Uterus (tissue), 4 donors: ENCODE measurements around the gene NDUFS7. TPM values are rescaled to one million over a fixed set of nuclear protein-coding genes. Genes with fewer than 3 reads are reported as not detected.

Source experiments
- DNase-seq, 2 donors: peaks; one replicate each; pipeline ENCODE4 v3.0.0-alpha.2; 2019 to 2020
- H3K27ac ChIP-seq, 2 donors: fragments of 200-600 bp; sonication (generic); 1 replicate in 1 of 2; 2 replicates in 1 of 2; pipeline ENCODE4 v1.5.1; 2016 to 2018
- H3K27me3 ChIP-seq, 2 donors: fragments of 200-600 bp; sonication (generic); one replicate each; pipeline ENCODE4 v1.5.1; 2018 to 2019; ENCODE audit warnings: control low read depth in 1 of 2
- H3K36me3 ChIP-seq, 2 donors: fragments of 200-600 bp; sonication (generic); one replicate each; pipeline ENCODE4 v1.5.1; 2019; ENCODE audit warnings: control low read depth in 1 of 2
- H3K4me1 ChIP-seq, 2 donors: fragments of 200-600 bp; sonication (generic); one replicate each; pipeline ENCODE4 v1.5.1; 2018 to 2019; ENCODE audit warnings: control low read depth in 1 of 2
- H3K4me3 ChIP-seq, 2 donors: fragments of 200-600 bp; sonication (generic); 1 replicate in 1 of 2; 2 replicates in 1 of 2; pipeline ENCODE4 v1.5.1; 2018 to 2019; ENCODE audit warnings: mild to moderate bottlenecking in 1 of 2
- H3K9me3 ChIP-seq, 2 donors: fragments of 200-600 bp; sonication (generic); one replicate each; pipeline ENCODE4 v1.5.1; 2019; ENCODE audit warnings: control low read depth in 1 of 2
- POLR2A ChIP-seq, 2 donors: fragments of 450-650 bp; IDR thresholded peaks; one replicate each; pipeline ENCODE4 v1.6.1; 2016; ENCODE audit warnings: antibody characterized with exemption in 2 of 2, mild to moderate bottlenecking in 1 of 2, moderate library complexity in 1 of 2
- intact Hi-C: fragments of 100-400 bp; cut with DNase I; formaldehyde crosslinking; loops from one replicate; pipeline ENCODE4 v1.15.1; 2023; ENCODE audit warnings: low total_unique reads
- total RNA-seq, 4 donors: library from RNA; depleted of rRNA in 3 of 4; stranded (reverse); fragments of >200 nt in 3 of 4; gene quantifications; one replicate each; pipeline versions ENCODE4 v1.1.0 to v1.2.4, GENCODE V29; 2014 to 2023
- TF ChIP-seq, protein P1 (sequence below), 4 experiments: fragments of 200-600 bp in 2 of 4; fragments of 450-650 bp in 2 of 4; sonication (generic) in 2 of 4; IDR thresholded peaks; one replicate each; pipeline ENCODE4 v1.5.1; 2016 to 2019; ENCODE audit warnings: antibody characterized with exemption in 4 of 4, mild to moderate bottlenecking in 2 of 4, moderate library complexity in 1 of 4
- donor health status: DM: yes; HTN: yes; CAD: no.

NDUFS7 gene
- total RNA-seq, 4 donors from 2014 or later = 39.2 to 65.5 (median 42.1) TPM

DNA sequence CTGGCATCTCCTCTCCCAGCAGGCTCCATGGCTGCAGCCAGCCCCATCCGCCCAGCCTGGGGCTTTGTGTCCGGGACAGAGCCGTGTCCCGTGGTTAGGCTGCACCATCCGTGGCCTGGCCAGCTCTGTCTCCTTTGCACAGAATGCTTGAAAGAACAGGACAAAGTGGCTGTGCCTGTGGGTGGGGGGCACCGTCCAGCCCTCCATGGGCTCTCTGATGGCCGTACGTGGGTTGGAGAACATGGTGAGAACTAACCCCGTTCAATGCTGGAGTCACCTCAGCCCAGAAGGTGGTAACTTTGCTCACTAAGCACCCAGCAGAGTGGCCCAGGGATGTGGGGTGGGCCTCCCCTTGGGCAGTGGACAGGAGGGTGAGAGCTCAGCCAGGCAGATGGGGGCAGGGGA lies 57.3 kb downstream of the NDUFS7 start:
- TF ChIP-seq, protein P1, sequence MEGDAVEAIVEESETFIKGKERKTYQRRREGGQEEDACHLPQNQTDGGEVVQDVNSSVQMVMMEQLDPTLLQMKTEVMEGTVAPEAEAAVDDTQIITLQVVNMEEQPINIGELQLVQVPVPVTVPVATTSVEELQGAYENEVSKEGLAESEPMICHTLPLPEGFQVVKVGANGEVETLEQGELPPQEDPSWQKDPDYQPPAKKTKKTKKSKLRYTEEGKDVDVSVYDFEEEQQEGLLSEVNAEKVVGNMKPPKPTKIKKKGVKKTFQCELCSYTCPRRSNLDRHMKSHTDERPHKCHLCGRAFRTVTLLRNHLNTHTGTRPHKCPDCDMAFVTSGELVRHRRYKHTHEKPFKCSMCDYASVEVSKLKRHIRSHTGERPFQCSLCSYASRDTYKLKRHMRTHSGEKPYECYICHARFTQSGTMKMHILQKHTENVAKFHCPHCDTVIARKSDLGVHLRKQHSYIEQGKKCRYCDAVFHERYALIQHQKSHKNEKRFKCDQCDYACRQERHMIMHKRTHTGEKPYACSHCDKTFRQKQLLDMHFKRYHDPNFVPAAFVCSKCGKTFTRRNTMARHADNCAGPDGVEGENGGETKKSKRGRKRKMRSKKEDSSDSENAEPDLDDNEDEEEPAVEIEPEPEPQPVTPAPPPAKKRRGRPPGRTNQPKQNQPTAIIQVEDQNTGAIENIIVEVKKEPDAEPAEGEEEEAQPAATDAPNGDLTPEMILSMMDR (IDR thresholded peaks at IDR 0.05) = no peak
- no peak for TF ChIP-seq POLR2A (IDR thresholded peaks at IDR 0.05)
- peak in 1 of 2 donors; percentile 13 for DNase-seq
- Histone ChIP-seq H3K9me3 (no peaks in the 10 kb centered on the region), H3K27me3 (peaks cover 6 to 8% of the 10 kb centered on the region in 2 donors), H3K4me1 (peaks cover 0 to 17% of the 10 kb centered on the region in 2 donors), H3K36me3 (no peaks in the 10 kb centered on the region), H3K4me3 (no peak overlapping the region), H3K27ac (no peak overlapping the region)
- intact Hi-C loops = no loop called here

DNA sequence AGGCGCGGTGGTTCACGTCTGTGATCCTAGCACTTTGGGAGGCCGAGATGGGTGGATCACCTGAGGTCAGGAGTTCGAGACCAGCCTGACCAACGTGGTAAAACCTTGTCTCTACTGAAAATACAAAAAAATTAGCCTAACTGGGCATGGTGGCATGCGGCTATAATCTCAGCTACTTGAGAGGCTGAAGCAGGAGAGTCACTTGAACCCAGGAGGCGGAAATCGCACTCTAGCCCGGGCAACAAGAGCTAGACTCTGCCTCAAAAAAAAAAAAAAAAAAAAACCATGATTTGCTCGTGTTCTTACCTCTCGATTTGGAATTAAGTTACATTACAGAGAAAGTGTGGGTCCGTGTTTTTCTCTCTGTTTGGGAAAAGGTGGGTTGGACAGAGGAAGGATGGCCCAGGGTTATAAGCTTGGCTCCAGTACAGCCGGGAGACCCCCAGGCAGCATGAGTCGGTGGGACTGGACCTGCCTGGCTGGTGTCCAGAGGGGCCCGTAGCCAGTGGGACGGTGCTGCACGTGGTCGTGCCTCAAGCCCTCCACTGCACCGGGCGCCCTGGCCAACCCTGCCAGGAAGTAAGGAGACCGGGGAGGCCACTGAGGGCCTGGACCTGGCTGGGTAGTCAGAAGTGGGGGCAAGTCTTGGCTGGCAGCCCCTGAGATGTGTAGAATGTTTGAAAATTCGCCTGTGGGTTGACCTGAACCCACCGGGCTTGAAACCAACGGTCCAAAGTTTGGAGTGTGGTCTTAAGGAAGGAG lies 58.2 kb downstream of the NDUFS7 start:
- peak in 1 of 2 donors; percentile 14 for DNase-seq
- intact Hi-C loops = no loop called here

More for the DNA sequence above, 58.2 kb downstream of the NDUFS7 start:
- no peak overlapping the region for H3K4me3 ChIP-seq
- peaks cover 8 to 16% of the 10 kb centered on the region in 2 donors for H3K27me3 ChIP-seq
- TF ChIP-seq POLR2A (IDR thresholded peaks at IDR 0.05) = no peak
- TF ChIP-seq, protein P1 (IDR thresholded peaks at IDR 0.05) = no peak
- no peaks in the 10 kb centered on the region for H3K9me3 ChIP-seq
- no peak overlapping the region for H3K27ac ChIP-seq
- peaks cover 0 to 25% of the 10 kb centered on the region in 2 donors for H3K4me1 ChIP-seq
- no peaks in the 10 kb centered on the region for H3K36me3 ChIP-seq

Other genes with a start within 250 kb of the NDUFS7 start
- 100 to 1,000 TPM in 1 of 4 donors, 10 to 100 TPM in 1, 1 to 10 TPM in 2; 4.4 to 107 (median 10.7) TPM for gene SBNO2, start 209.6 kb upstream of the NDUFS7 start, total RNA-seq
- 10 to 100 TPM; 17.4 to 62.8 (median 43.3) TPM for gene STK11, start 178.1 kb upstream of the NDUFS7 start, total RNA-seq
- gene CBARP, start 145.9 kb upstream of the NDUFS7 start, total RNA-seq = 1 to 10 TPM in 2 of 4 donors, under 1 TPM in 1, not detected in 1; 0.26 to 1.5 (median 1.0) TPM
- 100 to 1,000 TPM in 2 of 4 donors, 10 to 100 TPM in 1, 1 to 10 TPM in 1; 4.7 to 164 (median 68.9) TPM for gene ATP5F1D, start 142.2 kb upstream of the NDUFS7 start, total RNA-seq
- gene MIDN, start 135.3 kb upstream of the NDUFS7 start, total RNA-seq = 100 to 1,000 TPM in 1 of 4 donors, 10 to 100 TPM in 2, under 1 TPM in 1; 0.77 to 108 (median 15.0) TPM
- gene CIRBP, start 114.6 kb upstream of the NDUFS7 start, total RNA-seq = 100 to 1,000 TPM; 235 to 950 (median 535) TPM
- 10 to 100 TPM in 2 of 4 donors, 1 to 10 TPM in 2; 2.1 to 24.3 (median 7.1) TPM for gene FAM174C, start 108.4 kb upstream of the NDUFS7 start, total RNA-seq
- under 1 TPM in 1 of 4 donors, not detected in 3; 0.76 TPM for gene EFNA2, start 98.0 kb upstream of the NDUFS7 start, total RNA-seq
- 10 to 100 TPM in 2 of 4 donors, 1 to 10 TPM in 2; 3.3 to 14.4 (median 8.4) TPM for gene GAMT, start 17.6 kb downstream of the NDUFS7 start, total RNA-seq
- gene DAZAP1, start 23.7 kb downstream of the NDUFS7 start, total RNA-seq = 100 to 1,000 TPM in 1 of 4 donors, 10 to 100 TPM in 1, 1 to 10 TPM in 2; 1.2 to 102 (median 23.8) TPM
- gene RPS15, start 54.5 kb downstream of the NDUFS7 start, total RNA-seq = 1,000 to 10,000 TPM in 3 of 4 donors, 100 to 1,000 TPM in 1; 648 to 5,728 (median 1,854) TPM
- 1 to 10 TPM in 1 of 4 donors, under 1 TPM in 2, not detected in 1; 0.12 to 3.5 (median 0.77) TPM for gene APC2, start 66.2 kb downstream of the NDUFS7 start, total RNA-seq
- gene C19orf25, start 95.3 kb downstream of the NDUFS7 start, total RNA-seq = 10 to 100 TPM; 17.7 to 32.9 (median 28.9) TPM
- gene PCSK4, start 106.4 kb downstream of the NDUFS7 start, total RNA-seq = 1 to 10 TPM in 2 of 4 donors, under 1 TPM in 1, not detected in 1; under 0.01 to 6.4 (median 4.6) TPM
- gene REEP6, start 107.3 kb downstream of the NDUFS7 start, total RNA-seq = 1 to 10 TPM in 1 of 4 donors, under 1 TPM in 2, not detected in 1; 0.76 to 3.0 (median 0.77) TPM
- 10 to 100 TPM in 3 of 4 donors, 1 to 10 TPM in 1; 3.5 to 39.4 (median 12.6) TPM for gene ADAMTSL5, start 129.1 kb downstream of the NDUFS7 start, total RNA-seq
- 1 to 10 TPM in 1 of 4 donors, under 1 TPM in 1, not detected in 2; 0.21 to 2.7 TPM for gene PLK5, start 140.2 kb downstream of the NDUFS7 start, total RNA-seq
- 10 to 100 TPM in 3 of 4 donors, 1 to 10 TPM in 1; 4.4 to 34.8 (median 23.2) TPM for gene MEX3D, start 184.4 kb downstream of the NDUFS7 start, total RNA-seq
- 10 to 100 TPM; 53.8 to 75.9 (median 64.5) TPM for gene MBD3, start 209.0 kb downstream of the NDUFS7 start, total RNA-seq
- 100 to 1,000 TPM in 1 of 4 donors, 10 to 100 TPM in 3; 20.6 to 110 (median 30.8) TPM for gene UQCR11, start 221.6 kb downstream of the NDUFS7 start, total RNA-seq